HG02610 (cell line): ENCODE measurements around the gene ANKLE2.
A peak's percentile ranks its signal among the peaks of the same experiment; 100 is the strongest.
"Not testable (repeated sequence)": the region's sequence is repeated elsewhere in the genome, so short reads cannot be mapped to it uniquely, and the experiment has no call there.

Experiments used
- ATAC-seq: cut with Tn5 transposase; IDR thresholded peaks from one replicate; pipeline ENCODE4 v1.9.1; 2021; ENCODE audit warnings: mild to moderate bottlenecking, moderate library complexity; ENCODE audit not compliant: unreplicated experiment

The ANKLE2 gene

DNA sequence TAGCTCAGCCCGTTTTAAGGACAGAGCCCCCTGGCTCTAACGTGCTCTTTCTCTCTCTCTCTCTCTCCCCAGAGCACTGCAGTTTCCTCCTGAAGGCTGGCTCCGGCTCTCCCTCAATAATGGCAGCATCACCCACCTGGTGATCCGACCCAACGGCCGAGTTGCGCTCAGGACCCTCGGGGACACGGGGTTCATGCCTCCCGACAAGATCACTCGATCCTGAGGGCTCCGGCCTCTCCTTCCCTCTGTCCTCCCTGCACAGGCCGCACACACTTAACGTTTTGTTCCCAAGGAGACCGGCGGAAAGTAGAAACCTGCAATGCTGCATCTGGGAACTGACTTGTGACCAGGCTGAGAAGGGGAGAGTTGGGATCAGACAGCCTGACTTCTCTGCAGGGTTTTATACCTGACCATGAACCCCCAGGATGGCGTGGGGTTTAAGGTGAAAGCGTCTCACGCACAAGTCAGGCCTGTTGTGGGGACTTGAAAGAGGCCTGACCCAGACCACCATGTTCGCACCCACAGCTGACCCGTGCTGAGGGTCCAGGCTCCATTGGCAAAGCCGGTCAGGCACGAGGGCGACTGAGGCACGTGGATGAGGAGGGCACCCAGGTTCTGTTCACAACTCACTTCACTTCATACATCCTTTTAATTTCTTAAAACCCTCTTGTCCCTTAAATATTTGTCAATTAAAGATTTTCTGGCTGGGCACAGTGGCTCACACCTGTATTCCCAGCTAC is 40.9 kb downstream of the ANKLE2 start:
- no peak for ATAC-seq

DNA sequence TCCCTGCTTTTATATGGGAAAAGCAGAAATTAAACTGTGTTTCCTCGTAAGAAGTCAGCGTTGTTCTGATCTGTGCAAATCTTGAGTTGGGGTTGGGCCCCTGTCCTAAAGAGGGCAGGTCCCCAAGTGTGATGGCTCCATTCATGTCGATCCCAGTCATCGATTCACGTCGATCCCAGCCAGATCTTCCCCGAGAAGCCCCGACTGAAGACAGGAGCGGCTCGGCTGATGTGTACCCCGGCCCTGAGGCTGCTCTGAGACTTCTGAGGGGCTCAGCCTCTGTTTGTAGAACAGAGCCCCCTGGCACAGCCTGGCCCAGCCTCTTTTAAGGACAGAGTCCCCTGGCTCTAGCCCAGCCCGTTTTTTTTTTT is 41.7 kb downstream of the ANKLE2 start:
- no peak for ATAC-seq

DNA sequence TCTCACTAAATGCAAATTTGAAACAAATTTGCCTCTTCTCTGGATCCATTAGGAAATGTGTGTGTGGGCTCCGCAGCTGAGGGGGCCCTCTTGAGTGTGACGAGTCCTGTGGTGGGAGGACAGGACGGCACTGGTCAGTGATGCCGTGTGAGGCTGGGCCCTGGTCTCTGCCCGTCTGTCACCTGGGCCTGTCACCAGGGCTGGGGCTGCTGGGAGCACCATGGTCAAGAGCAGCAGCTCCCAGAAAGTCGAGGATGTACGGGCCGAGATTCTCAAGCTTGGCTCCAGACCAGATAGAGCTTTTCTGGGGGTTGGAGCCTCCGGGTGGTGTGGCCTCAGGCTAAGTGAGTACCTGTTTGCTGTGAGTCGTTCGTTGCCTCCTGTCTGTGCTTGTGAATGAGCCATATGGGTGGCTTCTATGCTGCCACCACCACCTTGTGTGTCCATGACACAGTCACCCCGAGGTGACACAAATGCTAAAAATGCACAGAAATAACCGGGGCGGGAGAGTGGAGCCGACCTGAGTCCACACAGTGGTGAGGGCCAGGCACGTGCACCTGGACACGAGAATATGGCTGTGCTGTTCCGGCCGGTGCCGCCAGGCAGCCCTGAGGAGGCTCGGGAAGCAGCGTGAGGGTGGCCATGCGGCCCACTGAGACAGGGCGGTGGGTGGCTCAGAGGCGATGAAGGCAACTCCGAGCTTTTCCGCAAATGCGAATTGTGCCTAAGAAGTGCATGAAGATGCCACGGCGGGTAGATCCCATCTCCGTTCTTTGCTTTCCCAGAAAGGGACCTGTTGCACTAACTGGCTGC is 42.3 kb downstream of the ANKLE2 start:
- no peak for ATAC-seq

- no peak for ATAC-seq
These were observed 43.0 kb downstream of the ANKLE2 start for GRCh38 chr12:132718644-132719043.

DNA sequence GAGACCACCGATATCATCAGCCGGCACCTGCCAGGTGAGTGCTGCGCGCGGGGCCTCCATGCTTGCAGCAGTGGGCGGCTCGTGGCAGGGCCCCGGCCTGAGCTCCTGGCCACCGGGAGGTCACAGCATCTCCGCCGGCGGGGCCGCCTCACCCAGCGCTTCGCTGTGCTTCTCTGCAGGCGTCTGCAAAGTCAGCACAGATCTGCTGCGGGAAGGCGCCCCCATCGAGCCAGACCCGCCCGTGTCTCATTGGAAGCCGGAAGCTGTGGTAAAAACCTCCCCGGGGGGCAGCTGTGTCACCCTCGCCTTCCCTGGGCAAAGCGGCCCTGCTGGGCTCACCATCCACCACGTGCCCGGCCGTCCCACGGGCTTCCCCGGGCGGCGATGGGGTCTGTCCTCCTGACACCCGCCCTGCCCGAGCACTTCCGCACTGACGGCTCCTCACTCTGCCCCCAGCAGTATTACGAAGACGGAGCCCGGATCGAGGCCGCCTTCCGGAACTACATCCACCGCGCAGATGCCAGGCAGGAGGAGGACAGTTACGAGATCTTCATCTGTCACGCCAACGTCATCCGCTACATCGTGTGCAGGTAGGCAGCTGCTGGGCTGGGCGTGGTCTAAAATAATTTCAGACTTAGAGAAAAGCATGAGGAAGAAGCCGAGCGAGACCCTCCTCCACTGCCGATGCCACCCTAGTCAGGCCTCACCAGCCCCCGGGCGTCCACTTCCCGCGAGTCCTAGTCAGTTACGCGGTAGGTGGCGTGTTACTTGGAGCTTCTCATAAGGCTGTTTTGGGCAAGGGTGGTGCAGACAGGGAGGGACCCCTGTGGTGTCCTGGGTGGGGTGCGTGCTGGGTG is 43.9 kb downstream of the ANKLE2 start:
- ATAC-seq, result no peak

DNA sequence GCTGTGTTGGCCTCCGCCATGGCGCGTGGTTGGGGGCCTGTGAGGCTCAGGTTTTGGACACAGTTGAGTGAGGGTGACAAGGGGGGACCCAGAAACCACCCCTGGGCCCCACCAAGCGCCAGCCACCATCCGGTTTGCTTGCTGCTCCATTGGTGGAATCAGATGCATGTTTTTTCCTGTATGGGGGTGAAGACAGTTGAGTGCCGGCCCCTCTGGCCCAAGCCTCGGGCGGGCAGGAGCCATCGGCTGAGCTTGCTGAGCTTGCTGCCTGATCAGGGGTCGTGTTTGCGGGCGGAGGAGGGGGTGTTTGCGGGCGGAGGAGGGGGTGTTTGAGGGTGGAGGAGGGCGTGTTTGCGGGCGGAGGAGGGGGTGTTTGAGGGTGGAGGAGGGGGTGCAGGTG is 44.6 kb downstream of the ANKLE2 start:
- ATAC-seq, result no peak

DNA sequence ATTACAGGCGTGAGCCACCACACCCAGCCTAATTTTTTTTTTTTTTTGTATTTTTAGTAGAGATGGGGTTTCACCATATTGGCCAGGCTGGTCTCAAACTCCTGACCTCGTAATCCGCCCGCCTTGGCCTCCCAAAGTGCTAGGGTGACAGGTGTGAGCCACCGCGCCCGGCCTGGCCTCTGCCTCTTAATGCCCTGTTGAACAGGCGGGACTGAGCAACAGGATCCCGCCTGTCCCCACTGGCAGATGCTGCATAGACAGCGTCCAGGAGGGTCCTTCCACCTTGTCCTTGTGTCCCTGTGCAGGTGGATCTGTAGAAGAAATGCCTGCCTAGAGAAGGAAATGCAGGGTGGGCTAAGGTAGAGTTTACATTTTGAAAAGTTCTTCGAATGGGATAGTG is 45.3 kb downstream of the ANKLE2 start:
- ATAC-seq, result no peak

- no peak for ATAC-seq
These were observed 45.8 kb downstream of the ANKLE2 start for GRCh38 chr12:132715874-132716273.

DNA sequence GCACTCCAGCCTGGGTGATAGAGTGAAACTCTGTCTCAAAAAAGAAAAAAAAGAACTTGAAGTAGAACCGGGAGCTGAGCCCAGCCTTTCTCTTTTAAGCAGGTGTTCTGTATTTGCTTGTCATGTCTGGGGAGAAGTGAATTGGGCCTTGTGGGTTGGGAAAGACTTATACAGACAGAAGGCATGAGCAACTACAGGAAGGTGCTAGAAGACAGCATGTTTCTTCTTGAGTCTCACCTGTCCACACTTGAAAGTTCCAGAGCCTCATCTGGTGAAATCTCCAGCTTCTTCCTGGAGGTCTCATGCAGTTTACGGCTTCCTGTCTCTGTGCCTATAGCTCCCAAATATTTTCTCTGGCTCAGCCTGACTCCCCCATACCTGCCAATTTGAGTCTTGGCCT is 48.5 kb downstream of the ANKLE2 start:
- no peak for ATAC-seq

DNA sequence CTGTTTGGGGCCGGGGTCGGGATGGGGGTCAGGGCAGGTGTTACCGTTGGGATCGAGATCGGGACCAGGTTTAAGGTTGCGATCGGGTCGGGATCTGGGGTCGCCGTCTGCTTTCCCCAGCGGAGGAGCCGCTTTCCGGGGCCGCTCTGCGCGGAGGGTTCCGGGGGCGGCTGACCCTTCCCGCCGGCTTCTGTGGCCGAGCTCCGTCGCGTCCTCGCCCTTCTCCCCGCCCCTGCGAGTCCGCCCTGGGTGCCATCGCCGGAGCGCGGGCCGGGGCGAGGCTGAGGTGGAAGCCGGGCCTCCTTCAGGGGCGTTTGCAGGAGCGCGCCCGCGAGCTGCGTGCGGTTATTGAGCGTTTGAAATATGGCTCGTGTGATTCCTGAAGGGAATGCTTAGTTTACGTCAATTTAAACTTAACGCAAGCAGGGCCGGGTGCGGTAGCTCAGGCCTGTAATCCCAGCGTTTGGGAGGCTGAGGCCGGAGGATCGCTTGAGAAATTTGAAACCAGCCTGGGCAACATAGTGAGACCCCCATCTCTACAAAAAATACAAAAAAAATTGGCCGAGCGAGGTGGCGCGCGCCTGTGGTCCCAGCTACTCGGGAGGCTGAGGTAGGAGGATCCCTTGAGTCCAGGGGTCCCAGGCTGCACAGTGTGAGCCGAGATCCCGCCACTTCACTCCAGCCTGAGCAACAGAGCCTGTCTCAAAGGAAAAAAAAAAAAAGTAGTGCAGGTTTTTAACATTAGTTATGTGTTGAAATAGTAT is 50.4 kb downstream of the ANKLE2 start:
- ATAC-seq, result peak; percentile 6

DNA sequence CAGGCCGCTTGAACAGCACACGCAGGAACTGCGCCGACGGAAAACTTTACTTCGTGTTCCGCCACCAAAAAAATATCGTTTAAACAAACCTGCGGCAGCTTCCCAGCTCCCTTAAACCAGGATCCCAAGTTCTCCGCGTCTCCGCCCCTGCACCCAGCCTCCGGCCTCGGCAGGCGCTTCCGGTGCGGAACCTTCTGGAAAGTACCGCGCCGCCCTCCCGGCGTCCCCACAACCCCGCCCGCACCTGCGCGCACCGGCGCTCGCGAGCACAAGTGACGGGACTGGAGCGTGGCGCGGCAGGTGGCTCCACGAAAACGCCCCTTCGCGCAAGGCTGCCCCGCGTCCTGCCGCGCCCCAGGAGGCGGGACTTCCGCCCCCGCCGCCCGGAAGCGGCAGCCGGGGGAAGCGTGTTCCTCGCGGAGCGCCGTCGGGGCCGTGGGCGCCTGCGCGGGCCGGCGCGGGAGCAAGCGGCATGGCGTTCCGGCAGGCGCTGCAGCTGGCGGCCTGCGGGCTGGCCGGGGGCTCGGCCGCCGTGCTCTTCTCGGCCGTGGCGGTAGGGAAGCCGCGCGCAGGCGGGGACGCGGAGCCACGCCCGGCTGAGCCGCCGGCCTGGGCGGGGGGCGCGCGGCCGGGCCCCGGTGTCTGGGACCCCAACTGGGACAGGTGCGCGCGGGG is 51.1 kb downstream of the ANKLE2 start, which contains the start of gene PGAM5:
TSS of gene PGAM5 (plus strand) at position 438 of the 675 bp plus-strand sequence. CDS start at position 473, 35 bp downstream.
- peak; percentile 88 for ATAC-seq

GRCh38 chr12:132710043-132710404 is 51.6 kb downstream of the ANKLE2 start:
- ATAC-seq, result peak; percentile 11

DNA sequence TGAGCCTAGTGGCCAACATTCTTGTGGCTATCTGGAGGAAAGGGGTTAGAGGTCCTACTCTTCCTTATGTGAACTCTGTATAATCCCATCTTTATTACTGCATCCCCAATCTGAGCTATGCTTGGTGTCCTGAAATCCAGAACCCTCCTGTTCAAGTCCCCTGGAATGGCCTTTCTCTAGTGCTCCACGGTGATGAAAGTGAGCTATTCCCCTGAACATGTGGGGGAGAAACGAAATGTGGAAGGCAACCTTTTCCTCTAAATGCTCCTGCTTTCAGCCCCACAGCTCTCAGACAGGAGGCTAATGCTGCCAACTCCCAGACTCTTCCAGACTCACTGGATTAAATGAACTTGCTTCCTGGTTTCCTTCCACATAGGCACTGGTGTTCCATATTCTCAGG is 53.5 kb downstream of the ANKLE2 start:
- ATAC-seq, result no peak

GRCh38 chr12:132707241-132707640 is 54.4 kb downstream of the ANKLE2 start:
- no peak for ATAC-seq

- no peak for ATAC-seq
These were observed 58.0 kb downstream of the ANKLE2 start for GRCh38 chr12:132703641-132704040.

- no peak for ATAC-seq
These were observed 59.0 kb downstream of the ANKLE2 start for GRCh38 chr12:132702640-132703039.

DNA sequence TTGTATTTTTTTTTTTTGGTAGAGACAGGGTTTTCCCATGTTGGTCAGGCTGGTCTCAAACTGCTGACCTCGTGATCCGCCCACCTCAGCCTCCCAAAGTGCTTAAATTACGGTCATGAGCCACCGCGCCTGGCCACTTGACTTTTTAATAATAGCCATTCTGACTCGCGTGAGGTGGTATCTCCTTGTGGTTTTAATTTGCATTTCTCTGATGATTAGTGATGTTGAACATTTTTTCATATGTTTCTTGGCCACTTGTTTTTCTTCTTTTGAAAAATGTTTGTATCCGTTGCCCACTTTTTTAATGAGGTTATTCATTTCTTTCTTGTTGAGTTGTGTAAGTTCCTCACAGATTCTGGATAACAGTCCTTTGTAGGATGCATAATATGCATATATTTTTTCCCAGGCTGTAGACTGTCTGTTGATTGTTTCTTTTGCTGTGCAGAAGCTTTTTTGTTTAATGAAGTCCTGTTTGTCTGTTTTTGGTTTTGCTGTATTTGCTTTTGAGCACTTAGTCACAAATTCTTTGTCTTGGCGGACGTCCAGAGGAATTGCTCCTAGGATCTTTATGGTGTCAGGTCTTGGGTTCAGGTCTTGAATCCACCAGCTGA is 61.3 kb downstream of the ANKLE2 start:
- no peak for ATAC-seq

- ATAC-seq, result no peak
These were observed 63.3 kb downstream of the ANKLE2 start for GRCh38 chr12:132698341-132698740.

GRCh38 chr12:132695431-132695830 is 66.2 kb downstream of the ANKLE2 start:
- no peak for ATAC-seq

DNA sequence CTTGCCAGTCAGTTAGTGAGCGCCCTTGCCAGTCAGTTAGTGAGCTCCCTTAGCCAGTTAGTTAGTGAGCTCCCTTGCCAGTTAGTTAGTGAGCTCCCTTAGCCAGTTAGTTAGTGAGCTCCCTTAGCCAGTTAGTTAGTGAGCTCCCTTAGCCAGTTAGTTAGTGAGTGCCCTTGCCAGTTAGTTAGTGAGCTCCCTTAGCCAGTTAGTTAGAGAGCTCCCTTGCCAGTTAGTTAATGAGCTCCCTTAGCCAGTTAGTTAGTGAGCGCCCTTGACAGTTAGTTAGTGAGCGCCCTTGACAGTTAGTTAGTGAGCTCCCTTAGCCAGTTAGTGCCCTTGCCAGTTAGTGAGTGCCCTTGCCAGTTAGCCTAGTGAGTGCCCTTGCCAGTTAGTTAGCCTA is 66.7 kb downstream of the ANKLE2 start:
- not testable (repeated sequence) for ATAC-seq
